Stimulated activated CD8-positive, alpha-beta memory T cell treated with anti-CD3 and anti-CD28 coated beads, Interleukin-12 subunit alpha, Interleukin-12 subunit beta, amount 100 ng/mL, for 24 hours (primary cell): ENCODE results near the gene ZCCHC9.

Experiments used
- DNase-seq: peaks from one replicate; pipeline ENCODE4 v3.0.0-alpha.2; 2020; ENCODE audit errors: extremely low read depth

The ZCCHC9 gene

GRCh38 chr5:81355291-81356251 lies 54.2 kb downstream of the ZCCHC9 start:
- no peak for DNase-seq

- no peak for DNase-seq
These were observed 57.7 kb downstream of the ZCCHC9 start for GRCh38 chr5:81359108-81359507.

GRCh38 chr5:81359881-81360280 lies 58.5 kb downstream of the ZCCHC9 start:
- no peak for DNase-seq

- no peak for DNase-seq
These were observed 59.3 kb downstream of the ZCCHC9 start for GRCh38 chr5:81360640-81361039.

- DNase-seq, result no peak
These were observed 60.2 kb downstream of the ZCCHC9 start for GRCh38 chr5:81361600-81361999.
